ENCODE results near the gene NFYC. TPM values are rescaled to one million over a fixed set of nuclear protein-coding genes. Genes with fewer than 3 reads are reported as not detected.

The NFYC gene
- polyA plus RNA-seq, 5 donors: 76.9 to 91.2 (median 84.1) TPM

- DNase-seq: no peak
These were observed 126.9 kb downstream of the NFYC start for GRCh38 chr1:40818264-40818961.

- no peak for DNase-seq
These were observed 127.6 kb downstream of the NFYC start for GRCh38 chr1:40819101-40819500.

GRCh38 chr1:40820251-40820797 lies 128.8 kb downstream of the NFYC start:
- no peak for DNase-seq

Other genes starting within 250 kb of the NFYC start
- 1 to 10 TPM; 5.1 to 7.5 (median 5.8) TPM for gene ZFP69B, start 241.2 kb upstream of the NFYC start, polyA plus RNA-seq (ENCODE audit: insufficient read depth in 1 of 5, insufficient read length in 5 of 5, low replicate concordance in 1 of 5)
- gene ZFP69, start 214.4 kb upstream of the NFYC start, polyA plus RNA-seq (ENCODE audit: insufficient read depth in 1 of 5, insufficient read length in 5 of 5, low replicate concordance in 1 of 5): 10 to 100 TPM in 2 of 5 donors, 1 to 10 TPM in 3; 7.4 to 11.7 (median 9.1) TPM
- 10 to 100 TPM in 4 of 5 donors, 1 to 10 TPM in 1; 9.4 to 17.5 (median 13.1) TPM for gene EXO5, start 182.9 kb upstream of the NFYC start, polyA plus RNA-seq (ENCODE audit: insufficient read depth in 1 of 5, insufficient read length in 5 of 5, low replicate concordance in 1 of 5)
- 10 to 100 TPM in 1 of 5 donors, 1 to 10 TPM in 4; 6.7 to 10.2 (median 8.4) TPM for gene ZNF684, start 160.1 kb upstream of the NFYC start, polyA plus RNA-seq (ENCODE audit: insufficient read depth in 1 of 5, insufficient read length in 5 of 5, low replicate concordance in 1 of 5)
- 1 to 10 TPM in 4 of 5 donors, under 1 TPM in 1; 0.91 to 2.1 (median 1.6) TPM for gene RIMS3, start 26.0 kb upstream of the NFYC start, polyA plus RNA-seq (ENCODE audit: insufficient read depth in 1 of 5, insufficient read length in 5 of 5, low replicate concordance in 1 of 5)
- gene KCNQ4, start 92.1 kb downstream of the NFYC start, polyA plus RNA-seq (ENCODE audit: insufficient read depth in 1 of 5, insufficient read length in 5 of 5, low replicate concordance in 1 of 5): 1 to 10 TPM in 4 of 5 donors, under 1 TPM in 1; 0.80 to 2.2 (median 1.4) TPM
- 1 to 10 TPM; 1.9 to 6.3 (median 3.1) TPM for gene CITED4, start 170.7 kb downstream of the NFYC start, polyA plus RNA-seq (ENCODE audit: insufficient read depth in 1 of 5, insufficient read length in 5 of 5, low replicate concordance in 1 of 5)